ENCODE results near the gene API5. TPM values are rescaled to one million over a fixed set of nuclear protein-coding genes. Genes with fewer than 3 reads are reported as not detected.

API5 gene
- total RNA-seq, 5 donors from 2014 or later (not counting 1 experiment from before 2014, with no cell fraction given): 71.1 to 101 (median 97.2) TPM

DNA sequence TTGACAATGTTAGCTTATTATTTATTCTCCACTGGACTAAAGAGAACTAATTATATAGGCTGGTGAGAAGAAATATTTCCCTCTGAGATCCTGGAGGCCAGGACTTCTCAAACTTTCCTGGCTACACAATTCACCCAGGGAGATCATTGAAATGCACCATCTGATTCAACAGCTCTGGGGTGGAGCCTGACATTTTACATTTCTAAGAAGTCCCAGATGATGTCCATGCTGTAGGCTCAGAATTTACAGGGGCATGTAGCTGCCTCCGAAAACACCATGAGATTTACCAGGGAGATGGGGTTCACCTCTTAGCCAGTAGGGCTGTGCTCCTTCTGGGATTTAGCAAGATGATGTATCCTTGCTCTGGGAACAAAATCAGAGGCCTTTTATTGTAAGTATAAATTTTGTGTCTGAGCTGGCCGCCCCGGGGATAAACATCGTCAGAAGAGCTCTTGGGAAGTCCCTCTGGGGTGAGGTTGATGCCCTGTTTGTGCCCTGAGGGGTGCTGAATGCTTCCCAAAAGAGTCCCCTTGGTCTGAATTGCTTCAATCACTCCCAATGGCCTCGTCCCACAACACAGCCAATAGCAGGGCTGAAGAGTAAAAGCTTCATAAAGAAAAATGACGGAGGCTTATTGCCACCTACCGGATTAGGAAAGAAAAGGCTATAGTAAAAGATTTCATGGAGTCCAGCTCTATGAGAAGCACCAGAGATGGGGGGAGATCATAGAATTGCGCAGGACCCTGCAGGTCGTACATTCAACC lies 33.4 kb upstream of the API5 start:
- 74% methylated on average over 5 of the region's 9 CpGs for WGBS (ENCODE audit: insufficient coverage)
- no peak for ATAC-seq (replicated peaks in 1 of 4)

DNA sequence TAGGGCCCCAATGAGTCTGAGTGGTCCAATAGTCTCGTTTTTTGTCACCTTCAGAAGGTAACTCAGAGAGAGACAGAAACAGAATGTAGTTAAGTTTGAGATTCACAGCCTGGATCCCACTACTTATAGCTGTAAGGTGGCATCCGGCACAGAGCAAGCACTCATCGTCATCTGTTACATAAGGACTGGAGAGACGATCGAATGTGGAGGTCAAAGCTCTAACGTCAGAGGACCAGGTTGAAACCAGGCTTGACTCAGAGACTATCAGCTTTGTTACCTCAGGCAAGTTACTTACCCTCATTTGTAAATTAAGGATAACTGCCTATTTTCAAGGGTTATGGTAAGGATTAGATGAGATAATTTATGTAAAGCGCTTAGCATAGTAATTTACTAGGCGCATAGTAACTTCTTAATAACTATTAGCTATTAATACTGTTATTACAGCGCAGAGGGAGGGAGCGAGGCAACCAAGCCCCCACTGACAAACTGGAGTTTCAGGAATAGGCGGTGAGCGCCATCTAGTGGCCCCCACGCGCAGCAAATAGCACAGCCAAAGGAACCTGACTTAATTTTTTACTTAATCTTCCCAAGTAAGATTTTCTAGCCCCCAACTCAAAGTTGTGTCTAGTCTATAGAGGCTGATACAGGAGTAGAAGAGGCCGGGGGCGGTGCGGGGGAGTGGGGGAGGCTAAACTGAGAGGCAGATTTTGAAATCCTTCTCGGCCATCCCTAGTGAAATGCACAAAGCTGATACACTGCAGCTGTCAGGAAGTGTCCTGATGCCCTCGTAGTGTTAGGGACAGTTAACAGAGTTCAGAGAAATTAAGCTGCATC lies 29.0 kb upstream of the API5 start:
- DNase-seq (peak in 26 of 35 experiments; percentile 2 to 60 (median 19)), ATAC-seq (replicated peaks in 1 of 4) (peak in 1 of 4 experiments; percentile 36)
- Mint-ChIP-seq H3K27me3 (peaks cover 12 to 21% of the 10 kb centered on the region in 2 donors), H3K4me1 (no peaks in the 10 kb centered on the region), H3K4me3 (no peak overlapping the region), H3K9me3 (no peaks in the 10 kb centered on the region), H3K27ac (no peak overlapping the region), H3K36me3 (no peaks in the 10 kb centered on the region)
- H3K9me3 ChIP-seq: no peaks in the 10 kb centered on the region
- ChIA-PET CTCF (interaction anchor here (0.8 to 1.0 kb wide), 2 partner anchors 9 to 20 kb away, joined by 3 to 4 read pairs; no protein-coding TSS in a partner anchor), POLR2A (no interaction called here)
- no peak overlapping the region for H3K4me3 ChIP-seq (ENCODE audit: control insufficient read depth in 1 of 2, extremely low read depth in 1 of 2, low read length in 1 of 2)
- no peaks in the 10 kb centered on the region for H3K4me1 ChIP-seq (ENCODE audit: control insufficient read depth in 1 of 2, extremely low read depth in 1 of 2, insufficient read depth in 2 of 2, low read length in 2 of 2)
- peaks cover 0 to 20% of the 10 kb centered on the region in 2 experiments for H3K27me3 ChIP-seq (replicated peaks in 1 of 2; ENCODE audit: control insufficient read depth in 2 of 2, extremely low read depth in 1 of 2, insufficient read depth in 2 of 2, low read length in 1 of 2)
- WGBS (ENCODE audit: insufficient coverage): 30% methylated on average over 2 of the region's 19 CpGs
- no peak overlapping the region for H3K27ac ChIP-seq (ENCODE audit: low read length)
- no peaks in the 10 kb centered on the region for H3K36me3 ChIP-seq (ENCODE audit: control insufficient read depth in 2 of 2, extremely low read depth in 1 of 2, insufficient read depth in 1 of 2, low read length in 1 of 2)

More for the DNA sequence above, 33.4 kb upstream of the API5 start:
- peaks cover 0 to 6% (median 6%) of the 10 kb centered on the region in 3 donors for H3K9me3 Mint-ChIP-seq
- ChIA-PET POLR2A (no interaction called here), CTCF (interaction anchor here in 1 of 2 donors (0.5 kb wide), 1 partner anchor 431 kb away, joined by 3 read pairs; no protein-coding TSS in a partner anchor)
- no peak for DNase-seq
- H3K4me1 ChIP-seq (ENCODE audit: control insufficient read depth in 1 of 2, extremely low read depth in 1 of 2, insufficient read depth in 2 of 2, low read length in 2 of 2): no peaks in the 10 kb centered on the region
- no peaks in the 10 kb centered on the region for H3K9me3 ChIP-seq
- H3K27me3 Mint-ChIP-seq: peaks cover 9 to 21% of the 10 kb centered on the region in 2 donors
- H3K4me1 Mint-ChIP-seq: no peaks in the 10 kb centered on the region
- no peaks in the 10 kb centered on the region for H3K36me3 Mint-ChIP-seq
- H3K27me3 ChIP-seq (replicated peaks in 1 of 2; ENCODE audit: control insufficient read depth in 2 of 2, extremely low read depth in 1 of 2, insufficient read depth in 2 of 2, low read length in 1 of 2): peaks cover 0 to 10% of the 10 kb centered on the region in 2 experiments
- H3K27ac Mint-ChIP-seq: no peak overlapping the region
- H3K36me3 ChIP-seq (ENCODE audit: control insufficient read depth in 2 of 2, extremely low read depth in 1 of 2, insufficient read depth in 1 of 2, low read length in 1 of 2): no peaks in the 10 kb centered on the region
- no peak overlapping the region for H3K27ac ChIP-seq (ENCODE audit: low read length)
- no peak overlapping the region for H3K4me3 ChIP-seq (ENCODE audit: control insufficient read depth in 1 of 2, extremely low read depth in 1 of 2, low read length in 1 of 2)
- H3K4me3 Mint-ChIP-seq: no peak overlapping the region

DNA sequence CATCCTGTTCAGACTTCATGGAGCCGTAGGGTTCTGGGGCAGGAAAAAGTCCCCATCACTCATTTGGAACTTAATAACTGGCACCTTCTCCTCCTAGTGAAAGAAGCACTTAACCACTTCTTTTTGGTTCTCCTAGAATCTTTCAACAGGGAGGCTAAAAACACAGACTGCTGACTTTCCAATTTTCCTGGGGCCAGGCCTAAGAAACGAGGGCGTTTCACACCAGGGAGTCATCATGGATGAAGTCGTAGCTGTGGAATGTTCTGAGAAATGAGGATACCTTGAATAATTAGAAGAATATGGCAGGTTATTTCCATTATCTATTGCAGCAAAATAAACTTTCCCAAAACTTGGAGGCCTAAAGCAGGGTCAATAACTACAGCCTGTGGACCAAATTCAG lies 26.0 kb upstream of the API5 start:
- Mint-ChIP-seq H3K9me3 (no peaks in the 10 kb centered on the region), H3K36me3 (no peaks in the 10 kb centered on the region), H3K4me3 (no peak overlapping the region), H3K27ac (no peak overlapping the region), H3K27me3 (peaks cover 9 to 15% of the 10 kb centered on the region in 2 donors), H3K4me1 (no peaks in the 10 kb centered on the region)
- H3K4me3 ChIP-seq (ENCODE audit: control insufficient read depth in 1 of 2, extremely low read depth in 1 of 2, low read length in 1 of 2): no peak overlapping the region
- CTCF ChIA-PET: no interaction called here
- H3K27ac ChIP-seq (ENCODE audit: low read length): no peak overlapping the region
- H3K27me3 ChIP-seq (replicated peaks in 1 of 2; ENCODE audit: control insufficient read depth in 2 of 2, extremely low read depth in 1 of 2, insufficient read depth in 2 of 2, low read length in 1 of 2): peaks cover 0 to 17% of the 10 kb centered on the region in 2 experiments
- 100% methylated on average over 1 of the region's 4 CpGs for WGBS (ENCODE audit: insufficient coverage)
- no peaks in the 10 kb centered on the region for H3K36me3 ChIP-seq (ENCODE audit: control insufficient read depth in 2 of 2, extremely low read depth in 1 of 2, insufficient read depth in 1 of 2, low read length in 1 of 2)
- H3K4me1 ChIP-seq (ENCODE audit: control insufficient read depth in 1 of 2, extremely low read depth in 1 of 2, insufficient read depth in 2 of 2, low read length in 2 of 2): no peaks in the 10 kb centered on the region
- POLR2A ChIA-PET: no interaction called here
- no peak for ATAC-seq (replicated peaks in 1 of 4)
- no peak for DNase-seq
- H3K9me3 ChIP-seq: no peaks in the 10 kb centered on the region

DNA sequence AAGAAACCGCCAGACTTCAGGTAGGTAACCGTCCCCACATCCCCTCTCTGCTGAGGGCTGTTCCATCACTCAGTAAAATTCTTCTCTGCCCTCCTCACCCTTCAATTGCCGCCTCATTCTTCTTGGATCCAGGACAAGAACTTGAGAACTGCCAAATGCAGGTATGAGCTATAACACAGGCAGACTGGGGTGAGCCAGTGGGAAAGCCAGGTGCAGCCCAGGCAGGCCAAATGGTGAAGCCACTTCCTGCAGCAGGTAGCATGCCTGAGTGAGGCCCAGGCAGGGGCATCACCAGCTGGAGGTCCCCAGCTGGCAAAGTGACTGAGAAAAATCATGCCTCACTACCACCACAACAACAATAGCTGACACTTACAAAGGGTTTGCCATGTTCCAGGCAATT lies 22.4 kb upstream of the API5 start:
- no peak overlapping the region for H3K27ac Mint-ChIP-seq
- H3K9me3 ChIP-seq: no peaks in the 10 kb centered on the region
- CTCF ChIA-PET: no interaction called here
- no peak overlapping the region for H3K4me3 Mint-ChIP-seq
- no peaks in the 10 kb centered on the region for H3K4me1 Mint-ChIP-seq
- no peaks in the 10 kb centered on the region for H3K36me3 Mint-ChIP-seq
- H3K4me1 ChIP-seq (ENCODE audit: control insufficient read depth in 1 of 2, extremely low read depth in 1 of 2, insufficient read depth in 2 of 2, low read length in 2 of 2): no peaks in the 10 kb centered on the region
- no peak overlapping the region for H3K27ac ChIP-seq (ENCODE audit: low read length)
- DNase-seq (no peak), ATAC-seq (replicated peaks in 1 of 4) (no peak)
- peaks cover 0 to 13% of the 10 kb centered on the region in 2 experiments for H3K27me3 ChIP-seq (replicated peaks in 1 of 2; ENCODE audit: control insufficient read depth in 2 of 2, extremely low read depth in 1 of 2, insufficient read depth in 2 of 2, low read length in 1 of 2)
- no peaks in the 10 kb centered on the region for H3K36me3 ChIP-seq (ENCODE audit: control insufficient read depth in 2 of 2, extremely low read depth in 1 of 2, insufficient read depth in 1 of 2, low read length in 1 of 2)
- WGBS (ENCODE audit: insufficient coverage): 100% methylated on average over 1 of the region's 3 CpGs
- no peak overlapping the region for H3K4me3 ChIP-seq (ENCODE audit: control insufficient read depth in 1 of 2, extremely low read depth in 1 of 2, low read length in 1 of 2)
- H3K27me3 Mint-ChIP-seq: peaks cover 12 to 15% of the 10 kb centered on the region in 2 donors
- H3K9me3 Mint-ChIP-seq: peaks cover 0 to 8% (median 3%) of the 10 kb centered on the region in 3 donors
- POLR2A ChIA-PET: no interaction called here

DNA sequence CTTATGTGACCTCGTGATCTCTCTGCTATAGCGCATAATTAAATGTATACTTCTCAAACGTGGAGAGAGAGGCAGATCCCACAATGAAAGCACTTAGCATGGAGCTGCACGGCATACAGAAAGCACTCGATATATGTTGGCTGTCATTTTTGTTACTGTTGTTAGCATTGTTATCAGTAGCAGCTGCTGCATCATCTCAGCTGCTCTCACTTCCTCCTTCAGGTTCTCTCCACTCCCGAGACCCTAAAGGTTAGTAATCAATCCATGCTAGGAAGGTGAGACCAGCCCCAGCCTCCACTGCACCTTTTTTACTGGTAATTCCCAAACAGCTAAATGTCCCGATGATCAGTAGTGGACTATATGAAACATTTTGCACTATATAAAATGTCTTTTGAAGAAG lies 13.4 kb upstream of the API5 start:
- 80% methylated on average over 1 of the region's 7 CpGs for WGBS (ENCODE audit: insufficient coverage)
- no peaks in the 10 kb centered on the region for H3K36me3 Mint-ChIP-seq
- ChIA-PET CTCF (no interaction called here), POLR2A (no interaction called here)
- H3K9me3 Mint-ChIP-seq: peaks cover 11 to 22% (median 20%) of the 10 kb centered on the region in 3 donors
- Histone ChIP-seq H3K4me3 (ENCODE audit: control insufficient read depth in 1 of 2, extremely low read depth in 1 of 2, low read length in 1 of 2) (no peak overlapping the region), H3K4me1 (ENCODE audit: control insufficient read depth in 1 of 2, extremely low read depth in 1 of 2, insufficient read depth in 2 of 2, low read length in 2 of 2) (no peaks in the 10 kb centered on the region), H3K27ac (ENCODE audit: low read length) (no peak overlapping the region), H3K36me3 (ENCODE audit: control insufficient read depth in 2 of 2, extremely low read depth in 1 of 2, insufficient read depth in 1 of 2, low read length in 1 of 2) (no peaks in the 10 kb centered on the region), H3K9me3 (no peaks in the 10 kb centered on the region), H3K27me3 (replicated peaks in 1 of 2; ENCODE audit: control insufficient read depth in 2 of 2, extremely low read depth in 1 of 2, insufficient read depth in 2 of 2, low read length in 1 of 2) (peaks cover 2 to 16% of the 10 kb centered on the region in 2 experiments)
- DNase-seq (no peak), ATAC-seq (replicated peaks in 1 of 4) (no peak)
- H3K4me3 Mint-ChIP-seq: no peak overlapping the region
- no peak overlapping the region for H3K27ac Mint-ChIP-seq
- H3K27me3 Mint-ChIP-seq: peaks cover 21 to 24% of the 10 kb centered on the region in 2 donors
- no peaks in the 10 kb centered on the region for H3K4me1 Mint-ChIP-seq

DNA sequence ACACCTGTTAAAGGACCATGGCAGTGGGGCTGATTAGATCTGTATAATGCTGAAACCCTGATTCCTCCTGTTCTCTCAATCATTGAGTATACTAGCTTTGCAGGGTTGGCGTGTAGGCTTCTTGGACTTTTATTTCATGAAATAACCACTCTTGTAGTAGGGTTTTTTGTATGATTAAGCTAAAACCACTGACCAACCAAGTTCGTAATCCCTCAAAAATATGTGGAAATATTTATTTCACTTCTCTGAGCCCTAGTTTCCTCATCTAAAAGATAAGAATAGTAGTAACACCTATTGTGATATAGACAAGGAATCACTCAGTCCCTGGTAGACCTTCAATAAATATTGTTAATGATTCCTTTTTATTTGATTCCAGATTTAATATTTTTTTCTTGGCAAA lies 4.2 kb downstream of the API5 start:
- ChIA-PET POLR2A (no interaction called here), CTCF (no interaction called here)
- no peaks in the 10 kb centered on the region for H3K27me3 ChIP-seq (replicated peaks in 1 of 2; ENCODE audit: control insufficient read depth in 2 of 2, extremely low read depth in 1 of 2, insufficient read depth in 2 of 2, low read length in 1 of 2)
- Mint-ChIP-seq H3K9me3 (no peaks in the 10 kb centered on the region), H3K4me3 (no peak overlapping the region), H3K27ac (no peak overlapping the region), H3K27me3 (no peaks in the 10 kb centered on the region), H3K36me3 (peaks cover 8% of the 10 kb centered on the region), H3K4me1 (peaks cover 57 to 63% (median 58%) of the 10 kb centered on the region in 3 donors)
- no peak overlapping the region for H3K4me3 ChIP-seq (ENCODE audit: control insufficient read depth in 1 of 2, extremely low read depth in 1 of 2, low read length in 1 of 2)
- H3K27ac ChIP-seq (ENCODE audit: low read length): no peak overlapping the region
- WGBS (ENCODE audit: insufficient coverage): no CpG with 5 or more reads among the region's 2 CpGs
- no peak for DNase-seq
- H3K4me1 ChIP-seq (ENCODE audit: control insufficient read depth in 1 of 2, extremely low read depth in 1 of 2, insufficient read depth in 2 of 2, low read length in 2 of 2): peaks cover 22 to 31% of the 10 kb centered on the region in 2 experiments
- ATAC-seq (replicated peaks in 1 of 4): no peak
- no peaks in the 10 kb centered on the region for H3K9me3 ChIP-seq
- H3K36me3 ChIP-seq (ENCODE audit: control insufficient read depth in 2 of 2, extremely low read depth in 1 of 2, insufficient read depth in 1 of 2, low read length in 1 of 2): peaks cover 0 to 26% of the 10 kb centered on the region in 2 donors

Measured in T-cell (primary cell).